HG03439 (cell line): ENCODE data around the gene CPNE6.

Source experiments
- ATAC-seq: cut with Tn5 transposase; IDR thresholded peaks from one replicate; pipeline ENCODE4 v1.9.1; 2021; ENCODE audit warnings: mild to moderate bottlenecking, moderate library complexity; ENCODE audit not compliant: unreplicated experiment

Gene CPNE6

GRCh38 chr14:24068711-24069410, 2.5 kb upstream of the CPNE6 start:
- ATAC-seq: no peak

- ATAC-seq: no peak
These were observed 2.0 kb upstream of the CPNE6 start for GRCh38 chr14:24069411-24069735.

- ATAC-seq: no peak
These were observed 848 bp upstream of the CPNE6 start for GRCh38 chr14:24070285-24071143.

GRCh38 chr14:24071836-24072430, 571 bp downstream of the CPNE6 start:
- ATAC-seq: no peak

- no peak for ATAC-seq
These were observed 1.1 kb downstream of the CPNE6 start for GRCh38 chr14:24072436-24072835.

- ATAC-seq: no peak
These were observed 1.8 kb downstream of the CPNE6 start for GRCh38 chr14:24072881-24073877.

- no peak for ATAC-seq
These were observed 3.5 kb downstream of the CPNE6 start for GRCh38 chr14:24074625-24075484.

GRCh38 chr14:24075485-24076301, 4.3 kb downstream of the CPNE6 start:
- ATAC-seq: no peak

GRCh38 chr14:24076302-24076601, 4.9 kb downstream of the CPNE6 start:
- no peak for ATAC-seq

- no peak for ATAC-seq
These were observed 5.7 kb downstream of the CPNE6 start for GRCh38 chr14:24077086-24077485.

- ATAC-seq: no peak
These were observed 6.8 kb downstream of the CPNE6 start for GRCh38 chr14:24078146-24078545.

- no peak for ATAC-seq
These were observed 8.3 kb downstream of the CPNE6 start for GRCh38 chr14:24079491-24080141.

- ATAC-seq: no peak
These were observed 8.8 kb downstream of the CPNE6 start for GRCh38 chr14:24080142-24080530.

GRCh38 chr14:24080888-24081738, 9.8 kb downstream of the CPNE6 start:
- ATAC-seq: peak; percentile 84

- no peak for ATAC-seq
These were observed 10.4 kb downstream of the CPNE6 start for GRCh38 chr14:24081739-24082211.

- ATAC-seq: no peak
These were observed 11.2 kb downstream of the CPNE6 start for GRCh38 chr14:24082411-24083080.

GRCh38 chr14:24083462-24083861, 12.1 kb downstream of the CPNE6 start:
- ATAC-seq: no peak
